ENCODE data around the gene TCP11L2. TPM values are rescaled to one million over a fixed set of nuclear protein-coding genes. Genes with fewer than 3 reads are reported as not detected.

Gene TCP11L2
- total RNA-seq (2022; extraction: Qiagen RNA extraction): 1.8 to 2.7 TPM (median 2.3 TPM) in 5 replicates

DNA sequence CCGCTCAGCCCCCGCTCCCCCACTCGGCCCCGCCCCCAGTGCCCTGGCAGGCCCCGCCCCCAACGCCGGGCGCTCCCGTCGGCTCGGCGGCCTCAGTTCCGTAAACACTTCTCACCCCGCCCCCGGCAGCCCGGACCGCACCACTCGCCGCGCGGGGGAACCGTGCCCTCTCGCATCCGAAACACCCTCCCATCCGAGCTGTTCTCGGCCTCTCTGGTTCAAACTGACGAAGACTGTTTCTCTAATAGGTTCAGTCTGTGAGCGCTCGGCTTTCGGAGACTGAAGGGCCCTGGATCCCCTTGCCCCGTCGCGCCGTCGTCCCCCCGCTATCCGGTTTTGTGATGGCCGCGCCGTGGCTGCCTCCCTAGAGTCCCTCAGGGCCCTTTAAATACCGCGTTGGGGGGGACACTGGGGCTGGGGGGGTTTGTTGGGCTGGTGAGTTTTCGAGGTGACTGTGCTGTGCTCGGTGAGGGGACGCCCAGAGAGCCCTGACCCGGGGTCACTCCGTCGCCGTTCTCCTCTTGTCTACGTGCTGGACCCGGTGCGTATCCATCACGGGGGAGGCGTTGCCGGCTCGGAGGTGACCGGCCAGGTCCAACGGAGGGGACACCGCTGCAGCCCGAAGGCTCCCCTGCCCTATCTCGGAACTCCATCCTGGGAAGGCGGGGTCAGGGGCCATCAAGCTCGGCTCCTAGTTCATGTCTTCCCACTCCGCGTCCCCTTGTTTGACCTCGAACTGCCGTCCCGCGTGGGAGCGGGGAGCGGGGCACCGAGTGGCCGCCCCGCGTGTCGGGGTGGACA lies at the start of gene TCP11L2:
TSS of gene TCP11L2 (plus strand) at position 333 of the 801 bp plus-strand sequence. CDS start 8,343 bp downstream, outside the sequence.

DNA sequence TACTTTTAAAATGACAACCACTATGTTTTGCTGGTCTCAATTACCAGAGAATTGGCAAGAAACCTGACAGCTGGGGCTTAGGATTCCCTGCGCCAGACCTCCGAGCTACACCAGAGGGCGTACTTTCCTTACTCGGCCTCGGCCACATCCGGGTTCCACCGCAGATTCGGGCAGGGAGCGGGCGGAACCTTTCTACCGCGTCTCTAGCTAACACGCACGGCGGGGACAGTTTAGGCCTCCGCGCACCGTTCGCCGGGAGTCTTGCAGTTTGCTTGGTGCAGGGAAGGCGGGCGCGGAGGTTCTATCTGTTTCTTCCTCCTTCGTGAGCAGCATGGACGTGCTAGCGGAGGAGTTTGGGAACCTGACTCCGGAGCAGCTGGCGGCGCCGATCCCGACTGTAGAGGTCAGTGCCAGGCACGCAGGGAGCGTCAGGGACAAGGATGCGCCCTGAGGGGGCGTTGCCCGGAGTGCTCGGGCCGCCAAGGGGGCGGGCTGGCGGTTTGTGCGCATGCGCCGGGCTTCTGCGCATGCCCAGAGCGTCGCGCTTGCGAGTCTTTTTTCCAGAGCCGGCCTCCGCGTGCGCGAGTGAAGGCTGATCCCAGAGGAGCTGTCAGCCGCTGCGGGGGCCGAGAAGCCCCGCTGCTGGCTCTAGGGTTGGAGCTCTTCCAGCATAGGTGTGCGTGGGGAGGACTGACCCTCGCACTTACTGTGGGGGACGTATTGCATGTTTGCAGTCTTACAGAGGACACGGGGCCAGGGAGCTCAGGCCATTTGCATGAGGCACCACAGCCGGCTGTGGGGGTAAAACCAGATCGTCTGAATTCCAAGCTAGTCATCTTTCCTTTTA lies 55.2 kb downstream of the TCP11L2 start, which contains the start of gene POLR3B:
TSS of gene POLR3B (plus strand) at position 200 of the 847 bp plus-strand sequence. CDS start at position 332, 132 bp downstream.

Other genes with a start within 250 kb of the TCP11L2 start
- gene NUAK1, start 163.8 kb upstream of the TCP11L2 start, total RNA-seq (2022; extraction: Qiagen RNA extraction): 5.8 to 6.6 TPM (median 6.0 TPM) in 5 replicates
- 71.7 to 84.0 TPM (median 80.8 TPM) in 5 replicates for gene CKAP4, start 54.7 kb upstream of the TCP11L2 start, total RNA-seq (2022; extraction: Qiagen RNA extraction)
- 4.6 to 6.3 TPM (median 4.8 TPM) in 5 replicates for gene POLR3B, start 55.0 kb downstream of the TCP11L2 start, total RNA-seq (2022; extraction: Qiagen RNA extraction)